Adrenal gland (tissue), 12 donors: ENCODE results near the gene C3orf52. TPM values are rescaled to one million over a fixed set of nuclear protein-coding genes. Genes with fewer than 3 reads are reported as not detected.

Experiments
- DNase-seq, 7 donors: peaks; one replicate each; pipeline ENCODE4 v3.0.0-alpha.2; 2019 to 2020
- H3K27ac ChIP-seq, 5 donors: fragments of 200-600 bp; sonication (generic) in 4 of 5; 1 replicate in 3 of 5; 2 replicates in 2 of 5; pipeline versions ENCODE4 v1.5.1 to v1.8.0; 2016 to 2020; ENCODE audit warnings: mild to moderate bottlenecking in 1 of 5
- H3K27me3 ChIP-seq: fragments of 200-600 bp; 2 replicates; pipeline ENCODE4 v1.8.0; 2021
- H3K36me3 ChIP-seq, 2 donors: fragments of 200-600 bp; replicated peaks in 1 of 2; 1 replicate in 1 of 2; 2 replicates in 1 of 2; pipeline versions ENCODE4 v1.5.1 to v1.8.0; 2018 to 2022
- H3K4me1 ChIP-seq, 2 donors: fragments of 200-600 bp; replicated peaks in 1 of 2; 1 replicate in 1 of 2; 2 replicates in 1 of 2; pipeline versions ENCODE4 v1.5.1 to v1.8.0; 2018 to 2021
- H3K4me3 ChIP-seq, 4 donors: fragments of 200-600 bp; sonication (generic) in 3 of 4; one replicate each; pipeline ENCODE4 v1.5.1; 2016 to 2018
- H3K9me3 ChIP-seq, 3 donors: fragments of 200-600 bp; sonication (generic) in 1 of 3; replicated peaks in 1 of 3; 1 replicate in 2 of 3; 2 replicates in 1 of 3; pipeline versions ENCODE4 v1.5.1 to v1.8.0; 2016 to 2021
- CTCF ChIP-seq, 6 experiments: fragments of 450-650 bp in 4 of 6; fragments of 200-600 bp in 2 of 6; sonication (generic) in 1 of 6; IDR thresholded peaks; 1 replicate in 5 of 6; 2 replicates in 1 of 6; pipeline versions ENCODE4 v1.5.1 to v1.8.0; 2016 to 2021; ENCODE audit warnings: antibody characterized with exemption in 6 of 6, mild to moderate bottlenecking in 2 of 6, moderate library complexity in 1 of 6
- POLR2A ChIP-seq, 2 donors: fragments of 450-650 bp; IDR thresholded peaks; one replicate each; pipeline ENCODE4 v1.6.1; 2017; ENCODE audit warnings: antibody characterized with exemption in 2 of 2, mild to moderate bottlenecking in 2 of 2, moderate library complexity in 1 of 2
- WGBS, 4 donors: extraction: QIAGEN DNeasy Blood & Tissue Kit in 2 of 4; methylation state at CpG; one replicate each; pipeline versions ENCODE4 v1.1.5 to v1.1.7; 2013 to 2017; 5-methylcytosine and 5-hydroxymethylcytosine counted together
- intact Hi-C, 2 donors: fragments of 100-400 bp; cut with DNase I; formaldehyde crosslinking; loops; one replicate each; pipeline versions ENCODE4 v1.14.1 to v1.15.0; 2022 to 2023
- polyA plus RNA-seq, 3 donors: library from polyadenylated mRNA; stranded (reverse); fragments of 200-250 nt in 2 of 3; fragments of 350-450 nt in 1 of 3; fragmentation: Illumina TruSeq in 1 of 3; extraction: RNeasy Lipid Tissue Mini Kit (QIAGEN cat#74804) in 1 of 3; gene quantifications; one replicate each; pipeline ENCODE4 v1.2.3, GENCODE V29; 2013 to 2014
- total RNA-seq, 9 donors: library from RNA; depleted of rRNA in 4 of 9; stranded (reverse); fragments of >200 nt in 4 of 9; fragments of 120-200 nt in 1 of 9; fragmentation: NEBNext Ultra II Directional in 1 of 9; extraction: Animal tissue kit (Norgen Biotek cat#: 25700) in 1 of 9; gene quantifications; one replicate each; pipeline versions ENCODE4 v1.1.0 to v1.2.4, GENCODE V29; 2013 to 2023
- donor health status: healthy with polysubstance abuse.
- donor health status: Bipolar disorder and iron deficiency.
- donor health status: DM: yes; HTN: yes; CAD: no.
- donor health status: DM: no; HTN: no; CAD: no.
- donor health status: DM: no; HTN: no; CAD: no.
- donor health status: DM: yes; HTN: yes; CAD: no.

The C3orf52 gene
- total and polyA plus RNA-seq, 12 donors: 0.06 to 9.0 (median 2.2) TPM

GRCh38 chr3:112096176-112096575, 10.0 kb downstream of the C3orf52 start:
- no peak for DNase-seq
- H3K4me1 ChIP-seq: peaks cover 0 to 11% of the 10 kb centered on the region in 2 donors
- no peak overlapping the region for H3K4me3 ChIP-seq
- no peaks in the 10 kb centered on the region for H3K27me3 ChIP-seq
- no peak overlapping the region for H3K27ac ChIP-seq
- intact Hi-C loops: no loop called here
- WGBS, 4 donors: 58 to 72% (median 69%) methylated on average over 2 of the region's 2 CpGs
- no peaks in the 10 kb centered on the region for H3K9me3 ChIP-seq
- no peak for TF ChIP-seq CTCF (IDR thresholded peaks at IDR 0.05)
- no peak for TF ChIP-seq POLR2A (IDR thresholded peaks at IDR 0.05)
- H3K36me3 ChIP-seq: no peaks in the 10 kb centered on the region

DNA sequence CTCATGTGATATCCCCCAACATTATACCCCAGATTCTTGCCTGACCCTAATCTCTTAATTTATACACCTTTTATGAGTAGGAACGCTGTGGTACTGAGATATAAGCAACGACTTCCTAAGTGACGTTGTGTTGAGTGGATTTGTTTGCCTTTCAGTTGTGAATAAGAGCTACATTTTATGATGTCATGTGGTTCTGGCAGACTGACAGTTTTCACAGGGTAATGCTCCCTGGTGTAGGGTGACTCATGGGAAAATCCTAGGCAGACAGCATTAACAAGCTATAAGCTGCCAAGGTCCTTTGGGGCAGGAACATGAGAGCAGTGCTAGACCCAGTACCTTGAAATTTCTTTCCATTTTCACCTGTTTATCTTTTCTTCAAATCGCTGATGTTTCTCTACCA, 11.2 kb downstream of the C3orf52 start:
- H3K36me3 ChIP-seq: no peaks in the 10 kb centered on the region
- H3K4me1 ChIP-seq: peaks cover 0 to 11% of the 10 kb centered on the region in 2 donors
- H3K9me3 ChIP-seq: no peaks in the 10 kb centered on the region
- intact Hi-C loops: no loop called here
- no peaks in the 10 kb centered on the region for H3K27me3 ChIP-seq
- 28 to 41% (median 32%) methylated on average over 4 of the region's 4 CpGs for WGBS, 4 donors
- no peak overlapping the region for H3K4me3 ChIP-seq
- no peak for TF ChIP-seq POLR2A (IDR thresholded peaks at IDR 0.05)
- TF ChIP-seq CTCF (IDR thresholded peaks at IDR 0.05): no peak
- H3K27ac ChIP-seq: no peak overlapping the region
- peak in 6 of 7 donors; percentile 43 to 83 (median 70) for DNase-seq

DNA sequence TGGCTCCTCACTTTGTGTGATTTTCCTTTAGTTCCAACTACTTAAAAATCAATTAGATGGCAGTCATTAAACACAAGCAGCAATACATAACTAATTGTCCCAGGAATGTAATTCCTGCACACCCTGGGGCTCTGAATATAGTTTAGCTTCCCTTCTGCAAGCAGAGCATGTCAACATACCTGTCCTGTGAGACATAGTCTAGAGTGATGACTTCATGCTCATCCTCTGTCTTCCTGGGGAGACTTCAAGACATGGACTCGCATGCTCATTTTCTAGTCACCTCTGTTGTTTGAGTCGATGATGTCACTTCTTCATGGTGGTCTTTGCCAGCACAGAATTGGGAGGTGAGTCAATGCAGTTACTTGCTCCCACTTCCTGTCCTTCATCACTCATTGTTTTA, 15.7 kb downstream of the C3orf52 start:
- 83 to 94% (median 90%) methylated on average over 2 of the region's 2 CpGs for WGBS, 4 donors
- Histone ChIP-seq H3K27ac (no peak overlapping the region), H3K4me1 (peaks cover 0 to 4% of the 10 kb centered on the region in 2 donors), H3K9me3 (no peaks in the 10 kb centered on the region), H3K4me3 (no peak overlapping the region), H3K36me3 (no peaks in the 10 kb centered on the region), H3K27me3 (no peaks in the 10 kb centered on the region)
- intact Hi-C loops: no loop called here
- TF ChIP-seq CTCF (IDR thresholded peaks at IDR 0.05): no peak
- TF ChIP-seq POLR2A (IDR thresholded peaks at IDR 0.05): no peak
- no peak for DNase-seq

DNA sequence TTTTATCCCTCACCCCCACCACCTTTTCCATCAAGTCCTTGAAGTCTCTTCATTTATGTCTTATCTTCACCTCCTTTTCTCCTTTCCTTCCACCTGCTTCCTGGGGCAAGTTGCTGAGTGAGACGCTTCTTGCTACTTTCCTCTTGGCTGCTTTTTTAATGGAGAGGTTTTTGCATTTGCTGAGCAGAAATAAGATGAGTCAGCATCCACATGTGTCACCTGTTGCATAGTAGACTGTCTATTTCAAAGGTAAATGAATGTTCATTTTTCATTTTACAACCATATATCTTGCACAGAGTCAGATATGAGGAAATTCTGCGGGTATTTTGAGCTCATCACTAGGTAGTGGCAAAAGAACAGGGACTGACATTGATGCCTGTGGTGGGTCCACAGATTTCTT, 18.6 kb downstream of the C3orf52 start:
- no peak for TF ChIP-seq CTCF (IDR thresholded peaks at IDR 0.05)
- TF ChIP-seq POLR2A (IDR thresholded peaks at IDR 0.05): no peak
- intact Hi-C loops: no loop called here
- Histone ChIP-seq H3K4me3 (no peak overlapping the region), H3K27me3 (no peaks in the 10 kb centered on the region), H3K36me3 (no peaks in the 10 kb centered on the region), H3K27ac (no peak overlapping the region), H3K4me1 (no peaks in the 10 kb centered on the region), H3K9me3 (no peaks in the 10 kb centered on the region)
- WGBS, 4 donors: 81 to 92% (median 89%) methylated on average over 2 of the region's 2 CpGs
- no peak for DNase-seq
